HG03159 (cell line): ENCODE results near the gene KIAA0232.
"Not testable (repeated sequence)": the region's sequence is repeated elsewhere in the genome, so short reads cannot be mapped to it uniquely, and the experiment has no call there.

Source experiments
- ATAC-seq: cut with Tn5 transposase; IDR thresholded peaks from one replicate; pipeline ENCODE4 v1.9.1; 2021; ENCODE audit warnings: mild to moderate bottlenecking, moderate library complexity; ENCODE audit not compliant: unreplicated experiment

Gene KIAA0232

DNA sequence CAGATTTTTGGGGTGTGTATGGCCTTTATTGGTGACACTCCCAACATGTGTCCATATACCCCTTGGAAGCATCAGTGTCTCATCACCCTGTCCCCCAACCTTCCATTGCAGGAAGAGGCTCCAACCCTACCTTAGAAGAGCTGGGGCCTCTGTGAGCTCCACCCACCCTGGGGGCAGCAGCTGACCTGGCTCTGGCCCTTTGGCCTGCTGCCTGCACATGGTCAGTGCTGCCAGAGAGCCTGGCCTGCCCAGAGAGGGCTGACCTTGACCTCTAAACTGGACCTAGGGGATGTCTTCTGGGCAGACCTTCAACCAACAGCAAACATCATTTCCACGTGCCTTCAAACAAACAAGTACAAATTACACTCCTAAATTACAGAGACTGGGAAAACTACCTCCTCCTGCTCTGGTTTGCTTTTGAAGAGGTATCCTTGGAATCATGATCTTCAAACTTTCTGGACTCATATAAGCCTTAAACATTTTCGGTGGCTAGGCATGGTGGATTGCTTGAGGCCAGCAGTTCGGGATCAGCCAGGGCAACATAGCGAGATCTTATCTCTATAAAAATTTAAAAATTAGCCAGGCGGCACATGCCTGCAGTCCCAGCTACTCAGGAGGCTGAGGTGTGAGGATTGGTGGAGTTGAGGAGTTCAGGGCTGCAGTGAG lies 27.3 kb upstream of the KIAA0232 start:
- ATAC-seq, result no peak

- not testable (repeated sequence) for ATAC-seq
Observed at GRCh38 chr4:6756345-6756744, 26.2 kb upstream of the KIAA0232 start.

- ATAC-seq, result no peak
Observed at GRCh38 chr4:6758728-6759127, 23.8 kb upstream of the KIAA0232 start.

- ATAC-seq, result no peak
Observed at GRCh38 chr4:6760865-6761264, 21.7 kb upstream of the KIAA0232 start.

GRCh38 chr4:6761649-6762615 lies 20.6 kb upstream of the KIAA0232 start:
- ATAC-seq, result no peak

DNA sequence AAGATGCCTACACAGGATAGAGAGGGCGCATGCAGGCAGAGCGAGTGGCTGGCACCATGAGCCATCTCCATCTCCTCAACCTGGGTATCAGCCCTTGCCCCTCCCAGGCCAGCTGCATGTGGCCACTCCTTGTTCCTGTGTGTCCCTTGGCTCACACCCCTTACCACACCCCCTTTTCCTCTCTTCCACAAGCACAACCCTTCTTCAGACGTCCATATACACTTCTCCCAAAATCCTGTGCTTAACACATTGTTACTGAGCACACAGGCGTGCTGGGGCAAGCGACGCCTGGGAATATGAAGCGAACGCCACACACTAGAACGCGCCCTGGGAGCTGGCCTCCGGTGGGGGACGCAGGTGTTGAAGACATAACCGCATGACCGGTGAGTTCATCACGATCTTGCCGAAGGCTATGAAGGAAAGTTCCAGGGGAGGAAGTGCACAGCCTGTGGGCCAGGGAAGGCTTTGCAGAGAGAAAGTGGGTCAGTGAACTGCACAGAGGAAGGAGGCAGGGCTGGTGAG lies 19.1 kb upstream of the KIAA0232 start:
- ATAC-seq, result no peak

DNA sequence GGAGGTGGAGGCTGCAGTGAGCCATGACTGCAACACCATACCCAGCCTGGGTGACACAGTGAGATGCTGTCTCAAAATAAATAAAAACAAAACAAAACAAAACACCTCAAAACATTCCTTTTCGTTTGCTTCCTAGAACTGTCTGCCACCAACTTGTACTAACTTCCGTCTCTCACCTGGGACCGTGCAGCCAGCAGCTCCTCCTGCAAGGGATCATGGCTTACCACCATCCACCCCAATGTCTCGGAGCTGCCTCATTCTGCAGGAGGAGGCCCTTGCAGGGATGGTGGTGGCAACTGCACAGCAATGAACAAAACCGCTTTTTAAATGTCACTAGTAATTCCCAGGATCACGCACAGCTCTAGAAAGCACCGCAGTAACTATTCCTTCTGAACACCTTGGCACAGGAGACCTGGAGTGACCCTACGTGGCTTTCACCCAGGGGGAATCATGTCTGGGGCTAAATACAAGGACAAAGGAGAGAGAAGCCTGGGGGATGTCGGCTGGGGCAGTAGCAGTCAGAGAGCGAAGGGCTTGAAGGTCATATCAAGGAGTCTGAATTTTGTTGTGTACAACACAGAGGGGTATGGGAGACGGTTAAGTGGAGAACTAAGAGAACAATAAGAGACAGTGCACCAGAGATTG lies 17.4 kb upstream of the KIAA0232 start:
- no peak for ATAC-seq

DNA sequence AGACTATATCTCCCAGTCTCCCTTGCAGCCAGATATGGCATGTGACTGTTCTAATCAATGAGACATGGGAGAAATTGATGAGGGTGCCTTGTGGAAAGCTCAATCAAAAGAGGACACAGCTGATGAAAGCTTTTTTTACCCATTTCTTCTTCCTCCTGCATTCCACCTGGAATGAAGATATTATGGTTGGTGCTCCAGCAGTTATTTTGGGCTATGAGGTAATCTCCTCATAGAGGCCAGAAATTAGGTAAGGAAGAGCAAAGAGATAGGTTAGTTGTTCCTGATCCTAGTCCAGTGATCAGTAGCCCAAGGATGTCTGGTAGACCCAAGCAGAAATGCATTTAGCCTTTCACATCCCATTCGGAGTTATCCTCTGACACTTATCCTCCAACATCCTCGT lies 16.8 kb upstream of the KIAA0232 start:
- no peak for ATAC-seq

- no peak for ATAC-seq
Observed at GRCh38 chr4:6767386-6767747, 15.2 kb upstream of the KIAA0232 start.

DNA sequence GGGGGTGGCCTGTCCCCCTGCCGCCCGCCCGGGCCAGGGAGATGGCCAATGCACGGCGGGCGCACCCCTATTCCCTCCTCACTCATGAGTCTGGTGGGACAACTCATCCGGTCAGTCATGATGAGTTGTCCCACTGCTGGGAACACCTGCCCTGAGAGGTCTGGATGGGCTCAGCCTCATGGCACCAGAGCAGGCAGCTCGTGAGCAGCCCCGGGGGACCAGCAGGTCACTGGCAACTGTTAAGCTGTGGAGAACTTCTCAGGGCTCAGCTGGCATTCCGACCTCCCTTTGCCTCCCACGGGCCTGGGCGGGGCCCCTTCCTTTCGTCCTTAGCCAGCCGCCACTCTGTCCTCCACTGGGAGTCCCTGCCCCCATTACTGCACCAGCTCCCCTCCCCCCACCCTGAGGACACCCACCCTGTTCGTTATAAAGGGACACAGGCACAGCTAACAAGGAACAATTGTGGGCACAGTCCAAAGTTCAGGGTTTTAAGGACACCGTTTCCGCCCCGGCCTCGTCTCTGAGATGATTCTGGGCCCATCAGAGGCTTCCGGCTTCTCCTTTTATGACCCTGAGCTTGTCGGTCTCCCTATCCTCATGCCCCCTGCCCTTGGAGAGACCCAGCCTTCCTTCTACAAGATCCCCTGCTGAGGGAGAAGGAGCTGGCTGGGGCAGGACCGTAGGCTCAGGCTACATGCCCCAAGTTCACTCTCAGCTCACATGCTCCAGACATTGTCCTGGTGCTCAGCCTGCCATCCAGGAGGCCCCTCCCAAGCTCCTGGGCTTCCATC lies 14.6 kb upstream of the KIAA0232 start:
- no peak for ATAC-seq

DNA sequence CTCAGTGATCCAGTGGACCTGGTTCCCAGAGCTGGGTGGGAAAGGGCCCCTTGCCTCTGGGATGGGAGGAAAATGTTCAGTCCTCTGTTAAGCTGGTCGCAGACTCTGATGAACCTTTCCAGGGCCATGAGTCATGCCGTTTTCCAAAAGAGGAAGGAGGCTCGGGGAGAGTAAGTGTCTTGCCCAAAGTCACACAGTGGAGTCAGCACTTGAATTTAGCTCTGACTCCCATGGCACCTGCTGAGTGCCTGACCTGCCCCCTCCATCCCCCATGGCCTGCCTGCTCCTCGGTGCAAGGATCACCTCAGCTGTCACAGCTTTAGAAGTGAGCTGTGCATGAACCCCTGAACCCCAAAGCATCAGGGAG lies 14.0 kb upstream of the KIAA0232 start:
- no peak for ATAC-seq

DNA sequence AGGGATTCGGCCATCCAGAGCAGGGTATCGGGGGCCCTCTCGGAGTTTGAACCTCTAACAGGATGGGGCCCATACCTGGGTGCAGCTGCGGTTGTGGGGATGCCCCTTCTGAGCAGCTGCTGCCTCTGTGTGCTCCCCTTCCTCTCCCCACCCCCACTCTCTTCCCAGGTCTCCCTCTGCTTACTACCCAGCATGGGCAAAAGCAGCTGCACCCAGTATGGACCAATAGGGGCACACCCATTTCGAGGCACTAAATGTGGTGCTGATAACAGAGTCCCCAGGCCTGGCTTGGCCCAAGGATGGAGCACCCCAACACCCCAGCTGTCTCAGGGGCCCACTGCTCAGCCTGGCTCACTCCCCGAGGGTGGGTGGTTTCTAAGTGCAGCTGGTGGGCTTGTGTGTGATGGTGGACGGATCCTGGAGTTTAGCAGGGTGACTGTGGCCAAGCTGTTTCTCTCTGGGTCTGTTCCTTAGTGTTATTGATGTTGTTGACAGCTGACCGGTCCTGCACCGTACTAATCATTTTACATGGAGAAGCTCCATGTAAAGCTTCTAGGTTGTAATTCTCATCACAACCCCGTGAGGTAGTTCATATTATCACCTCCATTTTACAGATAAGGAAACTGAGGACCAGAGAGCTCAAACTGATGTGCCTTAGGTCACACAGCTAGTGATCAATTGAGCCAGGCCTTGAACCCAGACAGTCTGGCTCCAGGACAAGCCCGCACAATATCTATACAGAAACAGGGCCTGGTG lies 13.1 kb upstream of the KIAA0232 start:
- ATAC-seq, result no peak

- no peak for ATAC-seq
Observed at GRCh38 chr4:6769989-6770420, 12.5 kb upstream of the KIAA0232 start.

DNA sequence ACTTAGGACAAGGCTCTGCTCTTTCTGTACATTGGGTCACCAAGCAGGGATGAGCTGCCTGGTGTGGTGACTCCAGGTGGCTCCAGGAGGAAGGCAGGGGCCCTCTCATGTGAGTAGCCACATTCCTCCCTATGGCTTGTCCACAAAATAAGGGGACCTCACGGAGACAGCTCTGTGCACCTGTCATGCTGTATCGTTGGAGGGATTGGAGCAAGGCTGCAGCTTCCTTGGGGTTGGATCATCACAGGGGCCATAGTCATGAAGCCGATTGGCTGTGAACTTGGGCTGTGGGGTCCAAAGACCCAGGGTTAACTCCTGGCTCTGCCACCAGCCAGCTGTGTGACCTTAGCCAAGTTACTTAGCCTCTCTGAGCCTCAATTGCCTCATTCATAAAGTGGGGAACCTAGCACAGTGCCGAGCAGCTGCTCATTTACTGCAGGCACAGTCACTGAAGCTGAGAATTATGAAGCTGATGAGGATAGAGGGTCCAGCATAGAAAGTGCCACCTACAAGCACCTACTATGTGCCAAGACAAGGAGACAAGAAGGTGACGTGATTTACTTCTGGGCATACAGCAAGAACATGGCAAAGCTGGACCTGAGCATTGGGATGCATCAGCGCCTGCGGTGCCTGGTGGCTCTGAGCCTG lies 11.8 kb upstream of the KIAA0232 start:
- no peak for ATAC-seq

GRCh38 chr4:6771229-6771671 lies 11.3 kb upstream of the KIAA0232 start:
- no peak for ATAC-seq

GRCh38 chr4:6772223-6772928 lies 10.2 kb upstream of the KIAA0232 start:
- no peak for ATAC-seq

DNA sequence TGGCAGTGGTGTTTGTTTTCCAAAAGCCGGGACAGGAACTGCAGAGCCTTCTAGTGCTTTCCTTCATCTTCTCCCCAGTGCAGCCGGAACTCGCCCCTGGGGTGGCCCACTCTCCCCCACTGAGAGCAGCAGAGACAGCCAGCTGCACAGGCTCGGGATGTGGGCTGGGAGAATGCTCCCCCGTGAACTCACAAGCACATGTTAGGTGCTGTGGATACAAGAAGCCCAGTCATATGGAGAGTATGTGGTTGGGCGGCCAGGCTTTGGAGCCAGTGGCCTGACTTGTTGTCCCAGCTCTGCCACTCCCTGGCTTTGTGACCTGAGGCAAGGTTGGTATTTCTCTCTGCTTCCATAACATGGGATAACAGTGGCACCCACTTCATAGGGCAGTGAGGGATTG lies 9.4 kb upstream of the KIAA0232 start:
- ATAC-seq, result no peak

GRCh38 chr4:6773616-6774540 lies 8.6 kb upstream of the KIAA0232 start:
- ATAC-seq, result no peak
